ENCODE measurements around the gene KCTD21. TPM values are rescaled to one million over a fixed set of nuclear protein-coding genes. Genes with fewer than 3 reads are reported as not detected.

Gene KCTD21
- polyA plus RNA-seq, 1 donor: 7.2 TPM

- DNase-seq (ENCODE audit: low read depth): peak; percentile 95
Measured at GRCh38 chr11:78139422-78140391, 48.7 kb downstream of the KCTD21 start, which contains the start of gene ALG8. ALG8 (minus strand) TSS chr11:78139626; CDS start chr11:78139588, 38 bp downstream.

- no peak for DNase-seq (ENCODE audit: low read depth)
Measured at GRCh38 chr11:78138694-78139421, 49.6 kb downstream of the KCTD21 start.

GRCh38 chr11:78138291-78138690 lies 50.1 kb downstream of the KCTD21 start:
- no peak for DNase-seq (ENCODE audit: low read depth)

- DNase-seq (ENCODE audit: low read depth): no peak
Measured at GRCh38 chr11:78132475-78132874, 56.0 kb downstream of the KCTD21 start.

- no peak for DNase-seq (ENCODE audit: low read depth)
Measured at GRCh38 chr11:78131956-78132355, 56.5 kb downstream of the KCTD21 start.

GRCh38 chr11:78127403-78127802 lies 61.0 kb downstream of the KCTD21 start:
- no peak for DNase-seq (ENCODE audit: low read depth)

Other genes with a start within 250 kb of the KCTD21 start
- gene INTS4, start 194.0 kb downstream of the KCTD21 start, polyA plus RNA-seq (ENCODE audit: insufficient read length): 24.4 TPM
- gene KCTD14, start 165.3 kb downstream of the KCTD21 start, polyA plus RNA-seq (ENCODE audit: insufficient read length): 1.0 TPM
- 0.51 TPM for gene THRSP, start 124.8 kb downstream of the KCTD21 start, polyA plus RNA-seq (ENCODE audit: insufficient read length)
- gene NDUFC2, start 108.8 kb downstream of the KCTD21 start, polyA plus RNA-seq (ENCODE audit: insufficient read length): 163 TPM
- gene ALG8, start 49.0 kb downstream of the KCTD21 start, polyA plus RNA-seq (ENCODE audit: insufficient read length): 20.6 TPM
- 5.1 TPM for gene USP35, start 293 bp upstream of the KCTD21 start, polyA plus RNA-seq (ENCODE audit: insufficient read length)
- 12.6 TPM for gene GAB2, start 229.2 kb upstream of the KCTD21 start, polyA plus RNA-seq (ENCODE audit: insufficient read length)